CD4-positive, alpha-beta T cell (primary cell): ENCODE data around the gene SBK1. TPM values are rescaled to one million over a fixed set of nuclear protein-coding genes. Genes with fewer than 3 reads are reported as not detected.

ENCODE experiments used
- ATAC-seq: fragments of 200-7000 bp; cut with Tn5 transposase; one replicate; pipeline ENCODE4 v1.10.0; 2022; ENCODE audit warnings: mild to moderate bottlenecking; ENCODE audit not compliant: poor library complexity
- CTCF ChIA-PET: fragments of 350-600 bp; sonication (Branson Sonifier 250); formaldehyde crosslinking; loops from one replicate; lab custom pipeline; 2021; ENCODE audit warnings: antibody characterized with exemption, inconsistent platforms; lab: Charles Lee
- POLR2A ChIA-PET: fragments of 350-600 bp; sonication (Branson Sonifier 250); formaldehyde crosslinking; loops from one replicate; lab custom pipeline; 2021; ENCODE audit warnings: antibody characterized with exemption, inconsistent platforms; lab: Charles Lee
- DNase-seq, 14 experiments: peaks; one replicate each; pipeline ENCODE4 v3.0.0-alpha.2; 2013 to 2020; ENCODE audit warnings: mixed read lengths in 2 of 14
- H3K27ac ChIP-seq, 2 donors: one replicate each; pipeline versions ENCODE4 v1.5.1 to v1.7.0; 2013; ENCODE audit warnings: low read length in 2 of 2, low read depth in 1 of 2, mild to moderate bottlenecking in 1 of 2
- H3K27me3 ChIP-seq, 2 experiments: 1 replicate in 1 of 2; 2 replicates in 1 of 2; pipeline versions ENCODE4 v1.6.1 to v1.7.0; 2013; ENCODE audit warnings: low read length in 2 of 2, control low read depth in 1 of 2, mild to moderate bottlenecking in 1 of 2, moderate library complexity in 1 of 2; ENCODE audit not compliant: insufficient read depth in 2 of 2, control insufficient read depth in 1 of 2
- H3K36me3 ChIP-seq: one replicate; pipeline ENCODE4 v1.6.1; 2013; ENCODE audit warnings: low read length, control low read depth; ENCODE audit not compliant: insufficient read depth
- H3K4me1 ChIP-seq: one replicate; pipeline ENCODE4 v1.6.1; 2013; ENCODE audit warnings: low read length, control low read depth; ENCODE audit not compliant: insufficient read depth
- H3K4me3 ChIP-seq: one replicate; pipeline ENCODE4 v1.5.1; 2013; ENCODE audit warnings: mild to moderate bottlenecking, low read length, moderate library complexity
- H3K9me3 ChIP-seq, 2 experiments: 1 replicate in 1 of 2; 2 replicates in 1 of 2; pipeline versions ENCODE4 v1.6.1 to v1.7.0; 2013; ENCODE audit warnings: low read length in 2 of 2, mild to moderate bottlenecking in 2 of 2, control low read depth in 1 of 2, moderate library complexity in 1 of 2; ENCODE audit not compliant: control insufficient read depth in 1 of 2, insufficient read depth in 1 of 2
- H3K27ac Mint-ChIP-seq: one replicate; pipeline ENCODE4 v1.8.0; 2020; ENCODE audit warnings: mixed read lengths
- H3K27me3 Mint-ChIP-seq: one replicate; pipeline ENCODE4 v1.8.0; 2021; ENCODE audit warnings: mixed read lengths
- H3K36me3 Mint-ChIP-seq: one replicate; pipeline ENCODE4 v1.8.0; 2021; ENCODE audit warnings: low read depth, mixed read lengths
- H3K4me1 Mint-ChIP-seq: one replicate; pipeline ENCODE4 v1.8.0; 2021; ENCODE audit warnings: low read depth, mixed read lengths
- H3K4me3 Mint-ChIP-seq: one replicate; pipeline ENCODE4 v1.8.0; 2020; ENCODE audit warnings: mild to moderate bottlenecking, mixed read lengths
- H3K9me3 Mint-ChIP-seq: one replicate; pipeline ENCODE4 v1.8.0; 2020; ENCODE audit warnings: mixed read lengths
- CTCF ChIP-seq: fragments of 200-600 bp; IDR thresholded peaks from one replicate; pipeline ENCODE4 v1.8.0; 2022; ENCODE audit warnings: antibody characterized with exemption, mild to moderate bottlenecking
- intact Hi-C, 2 experiments: fragments of 100-400 bp; cut with DNase I in 1 of 2; cut with micrococcal nuclease in 1 of 2; formaldehyde crosslinking; loops; one replicate each; pipeline versions ENCODE4 v1.15.1 to v1.9.0; 2023 to 2025; cut with DNase I, micrococcal nuclease
- total RNA-seq, 174 experiments: library from RNA in 2 of 174; stranded (reverse) in 2 of 174; gene quantifications; one replicate each; pipeline ENCODE4 v1.2.3 and lab custom pipeline; 2021 to 2026

SBK1 gene
- total RNA-seq, 2 experiments from 2014 or later: 13.0 to 13.5 TPM

DNA sequence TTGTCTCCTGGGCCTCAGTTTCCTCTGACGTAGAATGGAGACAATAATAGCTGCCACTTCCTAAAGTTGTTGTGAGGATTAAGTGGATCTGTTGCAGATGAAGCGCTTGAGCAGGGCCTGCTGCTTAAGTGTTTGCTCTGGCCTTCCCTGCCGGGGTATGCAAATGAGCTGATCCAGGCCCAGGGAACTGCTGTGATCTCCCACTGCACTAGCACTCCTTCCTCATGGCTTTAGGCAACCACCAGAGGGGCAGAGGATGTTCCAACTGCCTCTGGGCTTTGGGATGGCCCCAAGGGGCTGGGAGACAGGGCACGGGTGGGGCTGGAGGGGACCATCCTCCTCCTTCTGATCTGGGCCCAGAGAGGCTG, 6.2 kb downstream of the SBK1 start:
- no peaks in the 10 kb centered on the region for H3K9me3 Mint-ChIP-seq
- CTCF ChIA-PET: interaction anchor here (2.2 kb wide), 1 partner anchor 21 kb away, joined by 7 read pairs; no protein-coding TSS in a partner anchor
- ATAC-seq (no peak), DNase-seq (no peak)
- H3K4me1 ChIP-seq: peaks cover 87% of the 10 kb centered on the region
- intact Hi-C loops: no loop called here
- no peak overlapping the region for H3K4me3 ChIP-seq
- H3K4me1 Mint-ChIP-seq: peaks cover 69% of the 10 kb centered on the region
- POLR2A ChIA-PET: interaction anchor here (7.4 kb wide), 1 partner anchor 11 kb away, joined by 50 read pairs; no protein-coding TSS in a partner anchor
- peaks cover 35% of the 10 kb centered on the region for H3K36me3 Mint-ChIP-seq
- H3K36me3 ChIP-seq: no peaks in the 10 kb centered on the region
- H3K9me3 ChIP-seq: no peaks in the 10 kb centered on the region
- H3K27me3 ChIP-seq: no peaks in the 10 kb centered on the region
- H3K27me3 Mint-ChIP-seq: no peaks in the 10 kb centered on the region
- peak overlapping the region; percentile 85 for H3K4me3 Mint-ChIP-seq
- TF ChIP-seq CTCF: no peak
- H3K27ac ChIP-seq: no peak overlapping the region
- H3K27ac Mint-ChIP-seq: peak overlapping the region; percentile 78

DNA sequence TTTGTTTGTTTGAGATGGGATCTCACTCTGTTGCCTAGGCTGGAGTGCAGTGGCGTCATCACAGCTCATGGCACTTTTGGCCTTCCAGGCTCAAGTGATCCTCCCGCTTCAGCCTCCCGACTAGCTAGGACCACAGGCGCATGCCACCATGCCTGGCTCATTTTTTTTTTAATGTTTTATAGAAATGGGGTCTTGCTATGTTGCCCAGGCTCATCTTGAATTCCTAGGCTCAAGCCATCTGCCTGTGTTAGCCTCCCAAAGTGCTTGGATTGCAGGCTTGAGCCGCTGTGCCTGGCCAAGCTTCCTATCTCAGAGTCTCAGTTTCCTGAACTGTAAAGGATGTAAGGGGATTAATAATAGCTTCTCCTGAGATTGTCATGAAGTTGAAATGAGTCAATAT, 8.0 kb downstream of the SBK1 start:
- peaks cover 69% of the 10 kb centered on the region for H3K4me1 ChIP-seq
- H3K4me3 Mint-ChIP-seq: no peak overlapping the region
- H3K27ac Mint-ChIP-seq: peak overlapping the region; percentile 52
- no peak overlapping the region for H3K27ac ChIP-seq
- no peaks in the 10 kb centered on the region for H3K27me3 ChIP-seq
- ChIA-PET POLR2A (interaction anchor here (0.9 to 7.4 kb wide), 3 partner anchors 8 to 13 kb away, joined by 3 to 50 read pairs (median 6); partner anchors contain the start of gene SBK1), CTCF (interaction anchor here (0.8 to 1.2 kb wide), 2 partner anchors 17 to 23 kb away, joined by 3 read pairs; no protein-coding TSS in a partner anchor)
- TF ChIP-seq CTCF: no peak
- no peaks in the 10 kb centered on the region for H3K9me3 ChIP-seq
- ATAC-seq (no peak), DNase-seq (no peak)
- H3K36me3 Mint-ChIP-seq: peaks cover 47% of the 10 kb centered on the region
- no peak overlapping the region for H3K4me3 ChIP-seq
- H3K4me1 Mint-ChIP-seq: peaks cover 61% of the 10 kb centered on the region
- no peaks in the 10 kb centered on the region for H3K27me3 Mint-ChIP-seq
- no peaks in the 10 kb centered on the region for H3K36me3 ChIP-seq
- intact Hi-C loops: no loop called here
- no peaks in the 10 kb centered on the region for H3K9me3 Mint-ChIP-seq

DNA sequence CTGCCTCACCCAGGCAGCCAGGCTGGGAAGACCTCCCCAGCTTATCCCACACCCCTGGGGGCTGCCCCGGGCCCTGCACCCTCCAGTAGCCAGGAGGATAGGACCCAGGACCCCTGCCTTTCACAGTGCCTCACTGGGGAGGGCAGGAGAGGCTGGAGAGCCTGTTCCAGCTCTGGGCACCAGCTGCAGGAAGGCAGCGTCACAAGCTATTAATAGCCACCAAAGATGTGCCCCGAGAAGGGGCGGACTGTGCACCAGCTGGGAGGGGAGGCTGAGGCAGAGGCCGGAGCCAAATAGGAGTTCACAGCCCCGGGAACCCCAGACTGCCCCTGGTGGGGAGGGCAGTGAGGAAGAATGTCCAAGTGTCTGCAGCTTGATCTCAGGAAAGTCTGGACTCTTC, 8.8 kb downstream of the SBK1 start:
- DNase-seq: no peak
- Mint-ChIP-seq H3K27ac (peak overlapping the region; percentile 36), H3K36me3 (peaks cover 51% of the 10 kb centered on the region), H3K4me3 (no peak overlapping the region), H3K4me1 (peaks cover 64% of the 10 kb centered on the region), H3K9me3 (no peaks in the 10 kb centered on the region), H3K27me3 (no peaks in the 10 kb centered on the region)
- ATAC-seq: no peak
- POLR2A ChIA-PET: interaction anchor here (2.0 to 7.4 kb wide), 2 partner anchors 8 to 9 kb away, joined by 6 to 50 read pairs; partner anchors contain the start of gene SBK1
- intact Hi-C loops: no loop called here
- Histone ChIP-seq H3K27me3 (no peaks in the 10 kb centered on the region), H3K27ac (no peak overlapping the region), H3K9me3 (no peaks in the 10 kb centered on the region), H3K4me3 (no peak overlapping the region), H3K4me1 (peaks cover 63% of the 10 kb centered on the region), H3K36me3 (no peaks in the 10 kb centered on the region)
- TF ChIP-seq CTCF: no peak
- CTCF ChIA-PET: no interaction called here
